Keratinocyte (primary cell): ENCODE data around the gene CAMK2D. TPM values are rescaled to one million over a fixed set of nuclear protein-coding genes. Genes with fewer than 3 reads are reported as not detected.

Experiments
- DNase-seq: peaks from one replicate; pipeline ENCODE4 v3.0.0-alpha.2; 2011; ENCODE audit warnings: low read depth, missing footprints, low spot score
- FAIRE-seq: peaks from 2 replicates; lab custom pipeline; 2011; peaks lifted over from hg19 to GRCh38; lab: Jason Lieb, UNC
- H2AFZ ChIP-seq: 2 replicates; pipeline ENCODE4 v1.6.0; 2012; ENCODE audit warnings: low read length, control low read depth, inconsistent platforms; ENCODE audit not compliant: control insufficient read depth
- H3K27ac ChIP-seq: 2 replicates; pipeline ENCODE4 v1.5.1; 2011; ENCODE audit warnings: low read length; ENCODE audit not compliant: control insufficient read depth, insufficient read depth
- H3K27me3 ChIP-seq: 3 replicates; pipeline ENCODE4 v1.6.0; 2011; ENCODE audit warnings: low read length; ENCODE audit not compliant: control insufficient read depth, insufficient read depth; ENCODE audit errors: extremely low read depth
- H3K36me3 ChIP-seq, 2 experiments: 2 replicates in 1 of 2; 3 replicates in 1 of 2; pipeline ENCODE4 v1.5.1; 2011; ENCODE audit warnings: low read length in 2 of 2, mild to moderate bottlenecking in 1 of 2; ENCODE audit not compliant: control insufficient read depth in 2 of 2, insufficient read depth in 2 of 2; ENCODE audit errors: extremely low read depth in 1 of 2
- H3K4me1 ChIP-seq: 3 replicates; pipeline ENCODE4 v1.5.1; 2011; ENCODE audit warnings: low read length; ENCODE audit not compliant: control insufficient read depth, insufficient read depth; ENCODE audit errors: extremely low read depth
- H3K4me2 ChIP-seq: 3 replicates; pipeline ENCODE4 v1.6.0; 2011; ENCODE audit warnings: low read depth, low read length; ENCODE audit not compliant: control insufficient read depth, insufficient read depth; ENCODE audit errors: extremely low read depth
- H3K4me3 ChIP-seq, 3 experiments: fragments of 200-600 bp in 1 of 3; sonication (generic) in 1 of 3; 2 replicates in 2 of 3; 3 replicates in 1 of 3; pipeline ENCODE4 v1.5.1; 2011 to 2016; ENCODE audit warnings: low read length in 3 of 3, mild to moderate bottlenecking in 3 of 3, control low read depth in 2 of 3, inconsistent platforms in 1 of 3, low read depth in 1 of 3, mixed read lengths in 1 of 3, mixed run types in 1 of 3, moderate library complexity in 1 of 3; ENCODE audit not compliant: control insufficient read depth in 2 of 3, insufficient read depth in 2 of 3; ENCODE audit errors: extremely low read depth in 1 of 3
- H3K79me2 ChIP-seq: 2 replicates; pipeline ENCODE4 v1.6.0; 2012; ENCODE audit warnings: low read length; ENCODE audit not compliant: control insufficient read depth, insufficient read depth
- H3K9ac ChIP-seq: 3 replicates; pipeline ENCODE4 v1.6.0; 2011; ENCODE audit warnings: low read length; ENCODE audit not compliant: control insufficient read depth, insufficient read depth; ENCODE audit errors: extremely low read depth
- H3K9me1 ChIP-seq: 3 replicates; pipeline ENCODE4 v1.6.0; 2011; ENCODE audit warnings: low read length; ENCODE audit not compliant: control insufficient read depth, insufficient read depth; ENCODE audit errors: extremely low read depth
- H3K9me3 ChIP-seq: 2 replicates; pipeline ENCODE4 v1.5.1; 2012; ENCODE audit warnings: low read depth, low read length; ENCODE audit not compliant: control insufficient read depth
- H4K20me1 ChIP-seq: 3 replicates; pipeline ENCODE4 v1.6.0; 2011; ENCODE audit warnings: low read length; ENCODE audit not compliant: control insufficient read depth, insufficient read depth; ENCODE audit errors: extremely low read depth
- CTCF ChIP-seq, 3 experiments: IDR thresholded peaks in 1 of 3; conservative IDR thresholded peaks in 1 of 3; optimal IDR thresholded peaks in 1 of 3; 2 replicates in 2 of 3; 3 replicates in 1 of 3; pipeline versions ENCODE3 to v1.5.1; 2011; ENCODE audit warnings: low read length in 3 of 3, mild to moderate bottlenecking in 3 of 3, moderate library complexity in 2 of 3, control low read depth in 1 of 3, inconsistent platforms in 1 of 3; ENCODE audit not compliant: insufficient read depth in 2 of 3; ENCODE audit errors: extremely low read depth in 1 of 3
- EZH2 ChIP-seq: IDR thresholded peaks from one replicate; pipeline ENCODE4 v1.6.1; 2012; ENCODE audit warnings: inconsistent platforms, mild to moderate bottlenecking, low read length, moderate library complexity
- dilution Hi-C: fragments of 300-500 bp; cut with MboI; formaldehyde crosslinking; loops from one replicate; pipeline ENCODE4 v1.7.0; 2020; ENCODE audit warnings: low sequenced_read_pairs; ENCODE audit not compliant: extremely low pct_ligation_motif_present
- polyA plus RNA-seq, 5 experiments: library from polyadenylated mRNA; depleted of rRNA in 3 of 5; stranded (reverse) in 3 of 5; stranded (forward) in 1 of 5; unstranded in 1 of 5; fragments of >200 nt; gene quantifications; 1 replicate in 1 of 5; 2 replicates in 3 of 5; 3 replicates in 1 of 5; pipeline versions ENCODE4 v1.2.1 to v1.2.3, GENCODE V29; 2011 to 2012; ENCODE audit warnings: missing spikeins in 2 of 5, low read depth in 1 of 5, low replicate concordance in 1 of 5

Gene CAMK2D
- polyA plus RNA-seq, 1 donor (not counting 4 experiments of a cell fraction or from before 2014, with no cell fraction given) = 18.8 TPM

DNA sequence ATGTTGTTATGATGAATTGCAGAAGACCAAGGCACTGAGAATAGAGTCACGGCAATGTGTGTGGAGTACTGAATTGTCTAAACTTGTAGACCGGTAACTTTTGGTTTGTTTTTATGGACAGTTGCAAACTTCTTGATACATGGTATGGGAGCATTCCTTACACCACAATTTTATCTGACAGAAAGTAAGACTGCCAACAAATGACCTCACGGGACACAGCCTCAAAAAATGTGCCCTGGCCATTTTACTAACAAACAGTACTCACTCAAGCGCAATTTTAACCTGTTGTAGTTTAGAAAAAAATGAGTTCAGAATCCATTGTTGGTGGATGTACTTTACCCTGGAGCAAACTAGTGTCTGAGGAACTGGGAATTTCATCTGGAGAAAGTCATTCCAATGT lies 321.2 kb downstream of the CAMK2D start:
- TF ChIP-seq EZH2 (no peak), CTCF (optimal IDR thresholded peaks at IDR 0.05 in 1 of 3, IDR thresholded peaks at IDR 0.05 in 1 of 3, conservative IDR thresholded peaks at IDR 0.05 in 1 of 3; ENCODE audit: extremely low read depth in 1 of 3, insufficient read depth in 2 of 3, low read length in 3 of 3) (no peak)
- dilution Hi-C loops = no loop called here
- no peaks in the 10 kb centered on the region for H3K9me3 ChIP-seq
- DNase-seq = no peak
- H3K27me3 ChIP-seq = no peaks in the 10 kb centered on the region
- H3K9me1 ChIP-seq = no peaks in the 10 kb centered on the region
- H3K27ac ChIP-seq = no peak overlapping the region
- H3K4me3 ChIP-seq = no peak overlapping the region
- H3K79me2 ChIP-seq = no peaks in the 10 kb centered on the region
- no peak overlapping the region for H3K9ac ChIP-seq
- no peaks in the 10 kb centered on the region for H3K36me3 ChIP-seq
- H4K20me1 ChIP-seq = no peaks in the 10 kb centered on the region
- FAIRE-seq = no peak
- H2AFZ ChIP-seq = no peak overlapping the region
- peaks cover 17% of the 10 kb centered on the region for H3K4me1 ChIP-seq
- H3K4me2 ChIP-seq = no peak overlapping the region

DNA sequence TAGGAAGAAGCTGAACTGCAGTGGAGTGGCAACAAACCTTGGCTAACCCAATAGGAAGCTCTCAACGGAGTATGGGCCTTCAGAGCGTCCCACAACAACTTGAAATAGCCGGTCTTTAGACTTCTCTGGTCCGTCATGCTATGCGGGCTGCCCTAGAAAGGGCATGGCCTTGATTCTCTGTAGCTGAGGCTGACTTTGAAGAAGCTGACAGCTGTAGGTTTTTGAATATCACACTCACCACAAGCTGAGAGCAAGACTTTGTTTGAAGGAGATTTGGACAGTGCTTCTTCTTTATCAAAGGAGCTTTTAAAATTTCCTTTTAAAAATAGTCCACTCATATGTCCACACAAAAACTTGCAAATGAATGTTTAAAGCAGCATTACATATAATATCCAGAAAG lies 322.9 kb downstream of the CAMK2D start:
- H3K9me3 ChIP-seq = no peaks in the 10 kb centered on the region
- FAIRE-seq (no peak), DNase-seq (no peak)
- no peaks in the 10 kb centered on the region for H3K36me3 ChIP-seq
- H3K27me3 ChIP-seq = no peaks in the 10 kb centered on the region
- no peak overlapping the region for H2AFZ ChIP-seq
- no peaks in the 10 kb centered on the region for H4K20me1 ChIP-seq
- no peak overlapping the region for H3K4me3 ChIP-seq
- H3K4me2 ChIP-seq = no peak overlapping the region
- no peaks in the 10 kb centered on the region for H3K9me1 ChIP-seq
- no peak overlapping the region for H3K9ac ChIP-seq
- dilution Hi-C loops = no loop called here
- no peak overlapping the region for H3K27ac ChIP-seq
- TF ChIP-seq CTCF (optimal IDR thresholded peaks at IDR 0.05 in 1 of 3, IDR thresholded peaks at IDR 0.05 in 1 of 3, conservative IDR thresholded peaks at IDR 0.05 in 1 of 3; ENCODE audit: extremely low read depth in 1 of 3, insufficient read depth in 2 of 3, low read length in 3 of 3) (no peak), EZH2 (no peak)
- peaks cover 19% of the 10 kb centered on the region for H3K4me1 ChIP-seq
- no peaks in the 10 kb centered on the region for H3K79me2 ChIP-seq
